ENCODE results near the gene B3GAT3.
"Not testable (repeated sequence)": the region's sequence is repeated elsewhere in the genome, so short reads cannot be mapped to it uniquely, and the experiment has no call there.

Gene B3GAT3

GRCh38 chr11:62645946-62646824, 24.4 kb upstream of the B3GAT3 start, which contains the start of gene GANAB:
GANAB (minus strand) TSS chr11:62646613; CDS start chr11:62646599, 14 bp downstream.
- DNase-seq, result peak; percentile 99 to 100 (median 99)

- DNase-seq, result no peak
These were observed 23.8 kb upstream of the B3GAT3 start for GRCh38 chr11:62645671-62645945.

- no peak for DNase-seq
These were observed 22.4 kb upstream of the B3GAT3 start for GRCh38 chr11:62644220-62644619.

- DNase-seq, result no peak
These were observed 10.7 kb upstream of the B3GAT3 start for GRCh38 chr11:62632492-62632891.

- peak in 1 of 4 experiments; percentile 27 for DNase-seq
These were observed 5.9 kb upstream of the B3GAT3 start for GRCh38 chr11:62627713-62628112.

- DNase-seq, result no peak
These were observed 797 bp upstream of the B3GAT3 start for GRCh38 chr11:62622476-62623089.

- DNase-seq, result no peak
These were observed 689 bp downstream of the B3GAT3 start for GRCh38 chr11:62621027-62621566.

GRCh38 chr11:62616957-62617356, 4.8 kb downstream of the B3GAT3 start:
- not testable (repeated sequence) for DNase-seq

GRCh38 chr11:62615521-62615920, 6.3 kb downstream of the B3GAT3 start:
- no peak for DNase-seq

GRCh38 chr11:62614275-62614674, 7.5 kb downstream of the B3GAT3 start:
- peak in 1 of 4 experiments; percentile 33 for DNase-seq

GRCh38 chr11:62613291-62613778, 8.5 kb downstream of the B3GAT3 start:
- DNase-seq, result no peak

GRCh38 chr11:62612366-62613290, 9.2 kb downstream of the B3GAT3 start, which contains the start of the genes EML3 and ROM1:
EML3 (minus strand) TSS chr11:62612775; CDS start chr11:62612457, 318 bp downstream.
ROM1 (plus strand) TSS chr11:62613257; CDS start chr11:62613282, 25 bp downstream.
- peak; percentile 80 to 93 (median 88) for DNase-seq

- peak; percentile 13 to 60 (median 46) for DNase-seq
These were observed 10.0 kb downstream of the B3GAT3 start for GRCh38 chr11:62611705-62612365.

- DNase-seq, result no peak
These were observed 10.7 kb downstream of the B3GAT3 start for GRCh38 chr11:62610814-62611704.

- DNase-seq, result no peak
These were observed 11.4 kb downstream of the B3GAT3 start for GRCh38 chr11:62610403-62610802.

- DNase-seq, result no peak
These were observed 13.0 kb downstream of the B3GAT3 start for GRCh38 chr11:62608776-62609175.

- DNase-seq, result peak; percentile 68 to 71 (median 69)
These were observed 14.1 kb downstream of the B3GAT3 start for GRCh38 chr11:62607714-62608113.

- no peak for DNase-seq
These were observed 15.9 kb downstream of the B3GAT3 start for GRCh38 chr11:62605902-62606301.

- no peak for DNase-seq
These were observed 16.3 kb downstream of the B3GAT3 start for GRCh38 chr11:62605467-62605866.

- no peak for DNase-seq
These were observed 17.2 kb downstream of the B3GAT3 start for GRCh38 chr11:62604460-62605120.
